Gastroesophageal sphincter (tissue), 4 donors: Measurements from ENCODE around the gene MPRIP. TPM values are rescaled to one million over a fixed set of nuclear protein-coding genes. Genes with fewer than 3 reads are reported as not detected.

Experiments used
- ATAC-seq: fragments of 150-250 bp; one replicate; pipeline ENCODE4 v1.9.1; 2016; ENCODE audit warnings: mild to moderate bottlenecking, moderate library complexity
- H3K27ac ChIP-seq, 4 donors: fragments of 200-600 bp; sonication (generic) in 3 of 4; 1 replicate in 3 of 4; 2 replicates in 1 of 4; pipeline ENCODE4 v1.5.1; 2016 to 2019
- H3K27me3 ChIP-seq: fragments of 200-600 bp; sonication (generic); one replicate; pipeline ENCODE4 v1.5.1; 2019
- H3K36me3 ChIP-seq, 2 donors: fragments of 200-600 bp; sonication (generic); one replicate each; pipeline ENCODE4 v1.5.1; 2019; ENCODE audit warnings: control low read depth in 1 of 2
- H3K4me1 ChIP-seq, 3 donors: fragments of 200-600 bp; sonication (generic); 1 replicate in 2 of 3; 2 replicates in 1 of 3; pipeline ENCODE4 v1.5.1; 2016 to 2019; ENCODE audit warnings: control low read depth in 2 of 3
- H3K4me3 ChIP-seq, 2 donors: fragments of 200-600 bp; sonication (generic); one replicate each; pipeline ENCODE4 v1.5.1; 2019; ENCODE audit warnings: mild to moderate bottlenecking in 1 of 2, moderate library complexity in 1 of 2
- H3K9me3 ChIP-seq, 3 donors: fragments of 200-600 bp; sonication (generic); one replicate each; pipeline ENCODE4 v1.5.1; 2017 to 2019; ENCODE audit warnings: control low read depth in 2 of 3
- CTCF ChIP-seq, 4 experiments: fragments of 200-600 bp in 2 of 4; fragments of 450-650 bp in 2 of 4; sonication (generic) in 1 of 4; IDR thresholded peaks; one replicate each; pipeline ENCODE4 v1.5.1; 2017 to 2019; ENCODE audit warnings: antibody characterized with exemption in 4 of 4, mild to moderate bottlenecking in 2 of 4, moderate library complexity in 2 of 4
- EP300 ChIP-seq: sonication (generic); formaldehyde crosslinking; IDR thresholded peaks from one replicate; pipeline ENCODE4 v1.6.1; 2017; ENCODE audit warnings: antibody characterized with exemption, mild to moderate bottlenecking
- POLR2A ChIP-seq, 2 donors: fragments of 450-650 bp; IDR thresholded peaks; one replicate each; pipeline ENCODE4 v1.6.1; 2017; ENCODE audit warnings: antibody characterized with exemption in 2 of 2, mild to moderate bottlenecking in 2 of 2, moderate library complexity in 1 of 2
- POLR2AphosphoS5 ChIP-seq: sonication (generic); formaldehyde crosslinking; IDR thresholded peaks from one replicate; pipeline ENCODE4 v1.6.1; 2017; ENCODE audit warnings: antibody characterized with exemption
- WGBS, 2 donors: methylation state at CpG; one replicate each; pipeline ENCODE4 v1.1.5; 2018; ENCODE audit warnings: low coverage in 1 of 2; 5-methylcytosine and 5-hydroxymethylcytosine counted together
- total RNA-seq, 4 donors: library from RNA; depleted of rRNA; stranded (reverse); fragments of >200 nt; gene quantifications; one replicate each; pipeline ENCODE4 v1.1.0, GENCODE V29; 2016

Gene MPRIP
- total RNA-seq, 4 donors from 2014 or later = 113 to 233 (median 155) TPM

- Histone ChIP-seq H3K4me1 (peaks cover 0 to 28% (median 0%) of the 10 kb centered on the region in 3 donors), H3K27me3 (no peaks in the 10 kb centered on the region), H3K27ac (no peak overlapping the region), H3K4me3 (no peak overlapping the region), H3K36me3 (peaks cover 0 to 84% of the 10 kb centered on the region in 2 donors), H3K9me3 (no peaks in the 10 kb centered on the region)
- ATAC-seq = peak; percentile 35
- 83 to 85% methylated on average over 18 of the region's 26 CpGs for WGBS, 2 donors
- TF ChIP-seq CTCF (IDR thresholded peaks at IDR 0.05) (no peak), POLR2A (IDR thresholded peaks at IDR 0.05) (no peak), POLR2AphosphoS5 (no peak), EP300 (no peak)
Measured at GRCh38 chr17:17229416-17230384, 187.4 kb downstream of the MPRIP start.

- Histone ChIP-seq H3K27me3 (no peaks in the 10 kb centered on the region), H3K27ac (no peak overlapping the region), H3K4me3 (no peak overlapping the region), H3K36me3 (peaks cover 0 to 64% of the 10 kb centered on the region in 2 donors), H3K9me3 (no peaks in the 10 kb centered on the region), H3K4me1 (peaks cover 0 to 45% (median 10%) of the 10 kb centered on the region in 3 donors)
- TF ChIP-seq CTCF (IDR thresholded peaks at IDR 0.05) (no peak), EP300 (no peak), POLR2AphosphoS5 (no peak), POLR2A (IDR thresholded peaks at IDR 0.05) (no peak)
- WGBS, 2 donors = 71 to 75% methylated on average over 4 of the region's 16 CpGs
- ATAC-seq = no peak
Measured at GRCh38 chr17:17231621-17232302, 189.5 kb downstream of the MPRIP start.

GRCh38 chr17:17232303-17232621 lies 190.0 kb downstream of the MPRIP start:
- TF ChIP-seq EP300 (no peak), POLR2AphosphoS5 (no peak), POLR2A (IDR thresholded peaks at IDR 0.05) (no peak), CTCF (IDR thresholded peaks at IDR 0.05) (no peak)
- Histone ChIP-seq H3K9me3 (no peaks in the 10 kb centered on the region), H3K27ac (no peak overlapping the region), H3K4me1 (peaks cover 0 to 45% (median 10%) of the 10 kb centered on the region in 3 donors), H3K4me3 (no peak overlapping the region), H3K27me3 (no peaks in the 10 kb centered on the region), H3K36me3 (peaks cover 0 to 59% of the 10 kb centered on the region in 2 donors)
- WGBS, 2 donors = 58 to 90% methylated on average over 2 to 6 of the region's 11 CpGs
- ATAC-seq = no peak

GRCh38 chr17:17235212-17236174 lies 193.2 kb downstream of the MPRIP start:
- Histone ChIP-seq H3K36me3 (peaks cover 0 to 26% of the 10 kb centered on the region in 2 donors), H3K4me3 (peak overlapping the region; percentile 88 to 95), H3K27ac (peak overlapping the region in 3 of 4 donors; percentile 96 to 97 (median 96)), H3K4me1 (peaks cover 0 to 56% (median 10%) of the 10 kb centered on the region in 3 donors), H3K27me3 (no peaks in the 10 kb centered on the region), H3K9me3 (no peaks in the 10 kb centered on the region)
- whole genome bisulfite sequencing, 2 donors = 29 to 41% methylated on average over 11 to 12 of the region's 19 CpGs
- TF ChIP-seq EP300 = no peak
- TF ChIP-seq POLR2A (IDR thresholded peaks at IDR 0.05) = no peak
- TF ChIP-seq POLR2AphosphoS5 = no peak
- TF ChIP-seq CTCF (IDR thresholded peaks at IDR 0.05) = no peak
- ATAC-seq = no peak
